NT2/D1 (cell line): ENCODE results near the gene SEMA3F.
A peak's percentile ranks its signal among the peaks of the same experiment; 100 is the strongest.

ENCODE experiments used
- DNase-seq: peaks from one replicate; pipeline ENCODE4 v3.0.0-alpha.2; 2011; ENCODE audit warnings: low read depth, low spot score
- H3K27me3 ChIP-seq: 2 replicates; pipeline ENCODE4 v1.6.0; 2011; ENCODE audit warnings: mild to moderate bottlenecking; ENCODE audit not compliant: insufficient read length, insufficient read depth
- H3K36me3 ChIP-seq: 2 replicates; pipeline ENCODE4 v1.6.1; 2011; ENCODE audit warnings: mild to moderate bottlenecking, low read length, mixed read lengths; ENCODE audit not compliant: insufficient read depth, insufficient read length
- H3K4me1 ChIP-seq: 2 replicates; pipeline ENCODE4 v1.5.1; 2011; ENCODE audit not compliant: insufficient read depth, insufficient read length
- H3K4me3 ChIP-seq: 2 replicates; pipeline ENCODE4 v1.5.1; 2011; ENCODE audit warnings: low read depth; ENCODE audit not compliant: insufficient read length
- H3K9ac ChIP-seq: 2 replicates; pipeline ENCODE4 v1.6.0; 2011; ENCODE audit warnings: low read depth; ENCODE audit not compliant: insufficient read length
- H3K9me3 ChIP-seq: 2 replicates; pipeline ENCODE4 v1.5.1; 2011; ENCODE audit warnings: mild to moderate bottlenecking, low read length; ENCODE audit not compliant: insufficient read depth
- SUZ12 ChIP-seq: IDR thresholded peaks from 2 replicates; pipeline ENCODE4 v1.6.1; 2011; ENCODE audit not compliant: insufficient read length, insufficient read depth; ENCODE audit errors: extremely low read depth
- YY1 ChIP-seq: IDR thresholded peaks from 2 replicates; pipeline ENCODE4 v1.6.1; 2011; ENCODE audit not compliant: insufficient read length, insufficient read depth
- ZNF274 ChIP-seq: IDR thresholded peaks from 2 replicates; pipeline ENCODE4 v1.6.1; 2011; ENCODE audit warnings: mild to moderate bottlenecking, low read depth, low read length

The SEMA3F gene

DNA sequence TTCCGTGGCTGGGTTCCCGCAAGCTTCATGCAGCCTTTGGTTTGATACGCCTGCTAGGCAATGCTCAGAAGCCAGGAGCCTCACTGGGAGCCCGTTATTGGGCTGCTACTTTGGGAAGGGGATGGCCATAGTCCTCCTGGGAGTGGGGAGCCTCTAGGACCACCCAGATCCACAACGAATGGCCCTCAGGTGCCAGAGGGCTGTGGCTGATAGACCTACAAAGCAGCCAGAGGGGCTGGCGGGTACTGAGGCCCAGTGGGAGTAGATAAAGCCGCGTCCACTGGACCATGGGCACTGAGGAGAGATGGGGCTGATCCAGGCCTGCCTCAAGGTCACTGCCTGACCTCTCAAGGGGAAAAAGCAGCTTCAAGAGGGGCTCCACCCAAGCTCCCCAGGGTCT lies 37.0 kb downstream of the SEMA3F start:
- Histone ChIP-seq H3K36me3 (peaks cover 10% of the 10 kb centered on the region), H3K9ac (no peak overlapping the region), H3K27me3 (peaks cover 3% of the 10 kb centered on the region), H3K4me1 (peaks cover 19% of the 10 kb centered on the region), H3K9me3 (no peaks in the 10 kb centered on the region), H3K4me3 (no peak overlapping the region)
- DNase-seq: no peak
- TF ChIP-seq ZNF274 (no peak), YY1 (no peak), SUZ12 (no peak)

- no peaks in the 10 kb centered on the region for H3K9me3 ChIP-seq
- TF ChIP-seq ZNF274: no peak
- H3K27me3 ChIP-seq: peaks cover 3% of the 10 kb centered on the region
- DNase-seq: peak; percentile 75
- H3K36me3 ChIP-seq: peaks cover 6% of the 10 kb centered on the region
- no peak overlapping the region for H3K4me3 ChIP-seq
- H3K9ac ChIP-seq: no peak overlapping the region
- H3K4me1 ChIP-seq: peaks cover 19% of the 10 kb centered on the region
Measured at GRCh38 chr3:50192689-50193141, 37.6 kb downstream of the SEMA3F start.

DNA sequence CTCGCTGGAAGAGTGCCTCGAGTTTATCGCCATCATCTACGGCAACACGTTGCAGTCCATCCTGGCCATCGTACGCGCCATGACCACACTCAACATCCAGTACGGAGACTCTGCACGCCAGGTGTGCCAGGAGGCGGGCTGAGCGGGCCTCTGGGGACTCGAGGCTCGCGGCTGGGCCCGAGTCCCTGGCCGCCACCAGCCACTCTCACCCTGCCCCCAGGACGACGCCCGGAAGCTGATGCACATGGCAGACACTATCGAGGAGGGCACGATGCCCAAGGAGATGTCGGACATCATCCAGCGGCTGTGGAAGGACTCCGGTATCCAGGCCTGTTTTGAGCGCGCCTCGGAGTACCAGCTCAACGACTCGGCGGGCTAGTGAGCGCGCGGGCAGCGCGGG lies 38.2 kb downstream of the SEMA3F start:
- H3K36me3 ChIP-seq: peaks cover 2% of the 10 kb centered on the region
- H3K4me3 ChIP-seq: no peak overlapping the region
- peaks cover 3% of the 10 kb centered on the region for H3K27me3 ChIP-seq
- H3K9ac ChIP-seq: no peak overlapping the region
- H3K9me3 ChIP-seq: no peaks in the 10 kb centered on the region
- TF ChIP-seq ZNF274 (no peak), YY1 (no peak), SUZ12 (no peak)
- no peak for DNase-seq
- H3K4me1 ChIP-seq: peaks cover 19% of the 10 kb centered on the region

DNA sequence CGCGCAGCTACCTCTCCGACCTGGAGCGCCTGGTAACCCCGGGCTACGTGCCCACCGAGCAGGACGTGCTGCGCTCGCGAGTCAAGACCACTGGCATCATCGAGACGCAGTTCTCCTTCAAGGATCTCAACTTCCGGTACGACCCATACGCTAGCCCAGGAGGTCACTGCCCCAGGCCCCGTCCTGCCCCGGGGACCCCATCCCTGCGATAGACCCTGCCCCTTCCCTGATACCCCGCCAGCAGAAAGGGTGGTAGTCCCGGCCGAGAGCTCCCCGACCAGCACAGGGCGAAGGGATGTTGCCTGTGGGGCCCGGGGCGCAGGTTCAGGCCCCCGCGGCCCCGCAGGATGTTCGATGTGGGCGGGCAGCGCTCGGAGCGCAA lies 38.6 kb downstream of the SEMA3F start:
- TF ChIP-seq YY1 (no peak), ZNF274 (no peak), SUZ12 (no peak)
- Histone ChIP-seq H3K4me1 (peaks cover 19% of the 10 kb centered on the region), H3K4me3 (no peak overlapping the region), H3K27me3 (peaks cover 3% of the 10 kb centered on the region), H3K9me3 (no peaks in the 10 kb centered on the region), H3K36me3 (no peaks in the 10 kb centered on the region), H3K9ac (no peak overlapping the region)
- no peak for DNase-seq

DNA sequence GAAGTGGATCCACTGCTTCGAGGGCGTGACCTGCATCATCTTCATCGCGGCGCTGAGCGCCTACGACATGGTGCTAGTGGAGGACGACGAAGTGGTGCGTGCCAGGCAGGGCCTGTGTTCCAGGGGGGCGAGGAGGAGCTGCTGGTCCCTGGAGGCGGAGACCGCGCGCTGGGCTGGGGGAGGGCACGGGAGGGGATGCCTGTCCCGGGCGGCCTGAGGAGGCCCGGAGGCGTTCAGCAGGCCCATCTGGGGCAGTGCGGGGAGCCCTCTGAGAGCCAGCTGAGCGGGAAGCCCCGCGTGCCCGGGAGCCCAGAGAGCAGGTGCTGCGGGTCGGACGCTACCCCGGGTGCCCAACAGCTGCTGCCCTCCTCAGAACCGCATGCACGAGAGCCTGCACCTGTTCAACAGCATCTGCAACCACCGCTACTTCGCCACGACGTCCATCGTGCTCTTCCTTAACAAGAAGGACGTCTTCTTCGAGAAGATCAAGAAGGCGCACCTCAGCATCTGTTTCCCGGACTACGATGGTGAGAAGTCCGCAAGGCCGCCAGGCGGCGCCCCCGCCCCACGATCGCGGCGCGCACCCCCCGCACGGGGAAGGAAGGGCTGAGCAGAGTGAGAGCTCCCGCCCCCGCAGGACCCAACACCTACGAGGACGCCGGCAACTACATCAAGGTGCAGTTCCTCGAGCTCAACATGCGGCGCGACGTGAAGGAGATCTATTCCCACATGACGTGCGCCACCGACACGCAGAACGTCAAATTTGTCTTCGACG lies 39.2 kb downstream of the SEMA3F start:
- Histone ChIP-seq H3K9ac (peak overlapping the region; percentile 28), H3K4me3 (no peak overlapping the region), H3K9me3 (no peaks in the 10 kb centered on the region), H3K27me3 (peaks cover 3% of the 10 kb centered on the region), H3K4me1 (peaks cover 16% of the 10 kb centered on the region), H3K36me3 (no peaks in the 10 kb centered on the region)
- DNase-seq: no peak
- TF ChIP-seq ZNF274: no peak
- TF ChIP-seq YY1: no peak
- no peak for TF ChIP-seq SUZ12

GRCh38 chr3:50194903-50195500 lies 39.9 kb downstream of the SEMA3F start:
- no peak for DNase-seq
- no peak for TF ChIP-seq ZNF274
- TF ChIP-seq YY1: no peak
- TF ChIP-seq SUZ12: no peak
- Histone ChIP-seq H3K27me3 (peaks cover 3% of the 10 kb centered on the region), H3K4me3 (no peak overlapping the region), H3K4me1 (peaks cover 16% of the 10 kb centered on the region), H3K9me3 (no peaks in the 10 kb centered on the region), H3K36me3 (no peaks in the 10 kb centered on the region), H3K9ac (peak overlapping the region; percentile 50)

GRCh38 chr3:50195501-50196252 lies 40.6 kb downstream of the SEMA3F start:
- Histone ChIP-seq H3K9me3 (no peaks in the 10 kb centered on the region), H3K4me3 (no peak overlapping the region), H3K9ac (peak overlapping the region; percentile 50), H3K36me3 (no peaks in the 10 kb centered on the region), H3K4me1 (peaks cover 16% of the 10 kb centered on the region), H3K27me3 (peaks cover 3% of the 10 kb centered on the region)
- TF ChIP-seq SUZ12 (no peak), ZNF274 (no peak), YY1 (no peak)
- DNase-seq: no peak
